Peyer's patch (tissue), 4 donors: Measurements from ENCODE around the gene SSH2. TPM values are rescaled to one million over a fixed set of nuclear protein-coding genes. Genes with fewer than 3 reads are reported as not detected.

ENCODE experiments used
- DNase-seq, 3 donors: peaks; one replicate each; pipeline ENCODE4 v3.0.0-alpha.2; 2017 to 2019
- H3K27ac ChIP-seq, 4 donors: fragments of 200-600 bp; sonication (generic); one replicate each; pipeline ENCODE4 v1.5.1; 2016 to 2019
- H3K27me3 ChIP-seq, 2 donors: fragments of 200-600 bp; sonication (generic); one replicate each; pipeline ENCODE4 v1.5.1; 2019
- H3K36me3 ChIP-seq, 3 donors: fragments of 200-600 bp; sonication (generic); one replicate each; pipeline ENCODE4 v1.5.1; 2016 to 2019
- H3K4me1 ChIP-seq, 4 donors: fragments of 200-600 bp; sonication (generic); one replicate each; pipeline ENCODE4 v1.5.1; 2016 to 2019
- H3K4me3 ChIP-seq, 4 donors: fragments of 200-600 bp; sonication (generic); 1 replicate in 3 of 4; 2 replicates in 1 of 4; pipeline ENCODE4 v1.5.1; 2016 to 2019; ENCODE audit warnings: mild to moderate bottlenecking in 1 of 4
- H3K9me3 ChIP-seq, 4 donors: fragments of 200-600 bp; sonication (generic); one replicate each; pipeline ENCODE4 v1.5.1; 2016 to 2019; ENCODE audit warnings: mild to moderate bottlenecking in 1 of 4
- CTCF ChIP-seq, 6 experiments: fragments of 450-650 bp in 4 of 6; fragments of 200-600 bp in 2 of 6; sonication (generic) in 1 of 6; IDR thresholded peaks; one replicate each; pipeline ENCODE4 v1.5.1; 2017 to 2019; ENCODE audit warnings: antibody characterized with exemption in 6 of 6, mild to moderate bottlenecking in 3 of 6, moderate library complexity in 1 of 6
- POLR2A ChIP-seq, 2 donors: fragments of 450-650 bp; IDR thresholded peaks; one replicate each; pipeline ENCODE4 v1.5.1; 2017; ENCODE audit warnings: antibody characterized with exemption in 2 of 2, mild to moderate bottlenecking in 2 of 2, moderate library complexity in 2 of 2
- total RNA-seq, 4 donors: library from RNA; depleted of rRNA; stranded (reverse); fragments of >200 nt; gene quantifications; one replicate each; pipeline ENCODE4 v1.1.0, GENCODE V29; 2016

Gene SSH2
- total RNA-seq, 4 donors from 2014 or later = 45.4 to 139 (median 58.2) TPM

- Histone ChIP-seq H3K36me3 (peaks cover 0 to 10% (median 0%) of the 10 kb centered on the region in 3 donors), H3K27ac (peak overlapping the region in 1 of 4 donors; percentile 38), H3K4me1 (peaks cover 9 to 41% (median 32%) of the 10 kb centered on the region in 4 donors), H3K4me3 (no peak overlapping the region), H3K27me3 (no peaks in the 10 kb centered on the region), H3K9me3 (no peaks in the 10 kb centered on the region)
- no peak for DNase-seq
- no peak for TF ChIP-seq POLR2A (IDR thresholded peaks at IDR 0.05)
- TF ChIP-seq CTCF (IDR thresholded peaks at IDR 0.05) = no peak
Observed at GRCh38 chr17:29586676-29587469, 343.2 kb downstream of the SSH2 start.

- DNase-seq = peak in 1 of 3 donors; percentile 54
- Histone ChIP-seq H3K9me3 (no peaks in the 10 kb centered on the region), H3K36me3 (peaks cover 0 to 20% (median 0%) of the 10 kb centered on the region in 3 donors), H3K4me3 (peak overlapping the region in 1 of 4 donors; percentile 20), H3K27ac (peak overlapping the region in 3 of 4 donors; percentile 38 to 48 (median 44)), H3K27me3 (no peaks in the 10 kb centered on the region), H3K4me1 (peaks cover 5 to 25% (median 19%) of the 10 kb centered on the region in 4 donors)
- TF ChIP-seq CTCF (IDR thresholded peaks at IDR 0.05) (peak in 4 of 6 experiments; percentile 5 to 16 (median 10)), POLR2A (IDR thresholded peaks at IDR 0.05) (no peak)
Observed at GRCh38 chr17:29585080-29585751, 344.8 kb downstream of the SSH2 start.

DNA sequence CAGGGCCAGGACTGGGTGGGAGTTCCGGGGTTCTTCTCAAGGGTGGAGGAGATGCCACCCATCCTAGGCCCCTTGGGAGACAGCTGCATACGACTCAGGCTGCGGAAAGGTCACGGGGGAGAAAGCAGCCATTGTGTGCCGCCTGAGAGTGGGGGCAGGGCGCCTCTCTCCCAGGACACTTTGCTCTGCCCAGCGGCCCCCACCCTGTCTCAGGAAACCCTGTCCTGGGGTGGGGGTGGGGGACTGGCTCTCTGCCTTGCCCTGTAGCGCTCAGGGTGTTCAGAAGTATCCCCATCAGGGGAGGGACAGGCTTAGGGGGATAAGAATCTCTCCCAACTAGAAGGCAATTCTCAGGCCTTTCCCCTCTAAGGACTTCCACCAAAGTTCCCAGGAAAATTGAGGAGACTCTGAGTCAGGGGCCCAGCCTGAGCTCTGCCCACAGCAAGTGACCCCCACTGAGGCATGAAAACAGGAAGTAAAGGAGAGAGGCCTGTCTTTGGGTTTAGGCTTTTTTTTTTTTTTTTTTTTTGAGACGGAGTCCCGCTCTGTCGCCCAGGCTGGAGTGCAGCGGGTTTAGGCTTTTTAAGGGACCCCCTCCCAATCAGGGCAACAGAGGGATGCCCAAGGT lies 345.5 kb downstream of the SSH2 start:
- H3K4me1 ChIP-seq = peaks cover 0 to 19% (median 14%) of the 10 kb centered on the region in 4 donors
- H3K36me3 ChIP-seq = peaks cover 0 to 24% (median 0%) of the 10 kb centered on the region in 3 donors
- no peak for TF ChIP-seq POLR2A (IDR thresholded peaks at IDR 0.05)
- TF ChIP-seq CTCF (IDR thresholded peaks at IDR 0.05) = no peak
- no peaks in the 10 kb centered on the region for H3K9me3 ChIP-seq
- H3K27ac ChIP-seq = peak overlapping the region in 2 of 4 donors; percentile 38 to 48
- H3K27me3 ChIP-seq = no peaks in the 10 kb centered on the region
- H3K4me3 ChIP-seq = no peak overlapping the region
- DNase-seq = no peak

- Histone ChIP-seq H3K27ac (no peak overlapping the region), H3K4me1 (peaks cover 0 to 18% (median 14%) of the 10 kb centered on the region in 4 donors), H3K9me3 (no peaks in the 10 kb centered on the region), H3K36me3 (peaks cover 0 to 25% (median 0%) of the 10 kb centered on the region in 3 donors), H3K4me3 (no peak overlapping the region), H3K27me3 (no peaks in the 10 kb centered on the region)
- no peak for DNase-seq
- TF ChIP-seq POLR2A (IDR thresholded peaks at IDR 0.05) = no peak
- no peak for TF ChIP-seq CTCF (IDR thresholded peaks at IDR 0.05)
Observed at GRCh38 chr17:29583324-29584248, 346.4 kb downstream of the SSH2 start.

DNA sequence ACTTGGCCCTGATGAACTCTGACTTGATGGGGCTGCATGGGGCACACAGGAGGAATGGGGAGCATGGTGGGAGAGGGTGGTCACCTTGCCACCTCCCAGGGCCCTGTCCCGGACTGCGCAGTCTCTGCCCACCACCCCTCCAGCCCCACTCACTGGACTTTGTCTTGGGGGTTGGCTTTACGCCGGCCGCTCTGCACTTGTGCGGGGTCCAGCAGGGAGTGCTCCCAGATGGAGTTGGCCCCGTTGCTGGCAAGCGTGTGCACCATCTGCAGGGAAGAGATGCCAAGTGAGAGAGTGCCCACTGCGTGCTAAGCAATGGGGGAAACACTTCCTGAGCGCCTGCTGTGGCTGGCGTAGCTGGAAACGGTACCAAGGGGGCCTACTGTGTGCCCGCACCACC lies 347.3 kb downstream of the SSH2 start:
- DNase-seq = peak in 1 of 3 donors; percentile 37
- Histone ChIP-seq H3K36me3 (peaks cover 0 to 33% (median 0%) of the 10 kb centered on the region in 3 donors), H3K4me3 (no peak overlapping the region), H3K9me3 (no peaks in the 10 kb centered on the region), H3K4me1 (peaks cover 0 to 9% (median 8%) of the 10 kb centered on the region in 4 donors), H3K27ac (no peak overlapping the region), H3K27me3 (no peaks in the 10 kb centered on the region)
- TF ChIP-seq POLR2A (IDR thresholded peaks at IDR 0.05) = no peak
- TF ChIP-seq CTCF (IDR thresholded peaks at IDR 0.05) = no peak
